Measurements from ENCODE around the gene CLTCL1. TPM values are rescaled to one million over a fixed set of nuclear protein-coding genes. Genes with fewer than 3 reads are reported as not detected.

CLTCL1 gene
- total RNA-seq, 1 experiment from 2014 or later, result 7.1 TPM

- intact Hi-C loops (cut with micrococcal nuclease), result no loop called here
- POLR2A ChIA-PET, result no interaction called here
- ATAC-seq (no peak), DNase-seq (ENCODE audit: low read depth, low spot score) (no peak)
- H3K9me2 ChIP-seq (ENCODE audit: insufficient read depth), result no peaks in the 10 kb centered on the region
- no peak overlapping the region for H3K9ac ChIP-seq (ENCODE audit: low read length)
- H4K20me1 ChIP-seq (ENCODE audit: insufficient read depth), result no peaks in the 10 kb centered on the region
- no peak overlapping the region for H3K4me3 ChIP-seq (replicated peaks in 1 of 2; ENCODE audit: low read depth in 1 of 2, low read length in 2 of 2)
- H3K4me1 ChIP-seq (ENCODE audit: control insufficient read depth in 1 of 2, insufficient read depth in 2 of 2, low read length in 2 of 2), result no peaks in the 10 kb centered on the region
- RAD21 ChIA-PET (ENCODE audit: low non-redundant PET in 1 of 2, low total read pairs in 2 of 2, uncharacterized antibody in 2 of 2, unreplicated experiment in 2 of 2), result no interaction called here
- CTCF ChIA-PET, result interaction anchor here (1.6 kb wide), 1 partner anchor 12 kb away, joined by 5 read pairs; the partner anchor contains the start of gene ESS2
- no TSS peak for BruUV-seq (replicated peaks)
- H3K27me3 ChIP-seq (ENCODE audit: insufficient read depth, low read length), result no peaks in the 10 kb centered on the region
- peaks cover 11 to 15% of the 10 kb centered on the region in 2 experiments; a peak in 3 of 4 replicates for H3K36me3 ChIP-seq (ENCODE audit: control insufficient read depth in 1 of 2, insufficient read depth in 2 of 2, low read length in 2 of 2)
- TF ChIP-seq POLR2AphosphoS5 (IDR thresholded peaks at IDR 0.05; ENCODE audit: low read depth, low read length) (no peak), EGR1 (IDR thresholded peaks at IDR 0.05; ENCODE audit: low read depth) (no peak), EZH2phosphoT487 (IDR thresholded peaks at IDR 0.05; ENCODE audit: borderline replicate concordance) (no peak), TCF7L2 (IDR thresholded peaks at IDR 0.05; ENCODE audit: borderline replicate concordance, extremely low read depth, insufficient read depth, insufficient read length) (no peak), ZFX (IDR thresholded peaks at IDR 0.05) (no peak), SP1 (IDR thresholded peaks at IDR 0.05; ENCODE audit: low read depth) (no peak), CBX3 (IDR thresholded peaks at IDR 0.05; ENCODE audit: low read depth) (no peak), POLR2A (IDR thresholded peaks at IDR 0.05; ENCODE audit: borderline replicate concordance, extremely low read depth, insufficient read depth, insufficient read length) (no peak), EZH2 (IDR thresholded peaks at IDR 0.05) (no peak), SIN3A (IDR thresholded peaks at IDR 0.05; ENCODE audit: low read depth) (no peak), SRF (IDR thresholded peaks at IDR 0.05; ENCODE audit: low read depth) (no peak), ZNF274 (IDR thresholded peaks at IDR 0.05; ENCODE audit: low read depth, low read length) (no peak)
- TF ChIP-seq, protein P1, sequence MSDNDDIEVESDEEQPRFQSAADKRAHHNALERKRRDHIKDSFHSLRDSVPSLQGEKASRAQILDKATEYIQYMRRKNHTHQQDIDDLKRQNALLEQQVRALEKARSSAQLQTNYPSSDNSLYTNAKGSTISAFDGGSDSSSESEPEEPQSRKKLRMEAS (IDR thresholded peaks at IDR 0.05), result no peak
- TF ChIP-seq, protein P2, sequence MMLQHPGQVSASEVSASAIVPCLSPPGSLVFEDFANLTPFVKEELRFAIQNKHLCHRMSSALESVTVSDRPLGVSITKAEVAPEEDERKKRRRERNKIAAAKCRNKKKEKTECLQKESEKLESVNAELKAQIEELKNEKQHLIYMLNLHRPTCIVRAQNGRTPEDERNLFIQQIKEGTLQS (IDR thresholded peaks at IDR 0.05), result no peak
- TF ChIP-seq, protein P3, sequence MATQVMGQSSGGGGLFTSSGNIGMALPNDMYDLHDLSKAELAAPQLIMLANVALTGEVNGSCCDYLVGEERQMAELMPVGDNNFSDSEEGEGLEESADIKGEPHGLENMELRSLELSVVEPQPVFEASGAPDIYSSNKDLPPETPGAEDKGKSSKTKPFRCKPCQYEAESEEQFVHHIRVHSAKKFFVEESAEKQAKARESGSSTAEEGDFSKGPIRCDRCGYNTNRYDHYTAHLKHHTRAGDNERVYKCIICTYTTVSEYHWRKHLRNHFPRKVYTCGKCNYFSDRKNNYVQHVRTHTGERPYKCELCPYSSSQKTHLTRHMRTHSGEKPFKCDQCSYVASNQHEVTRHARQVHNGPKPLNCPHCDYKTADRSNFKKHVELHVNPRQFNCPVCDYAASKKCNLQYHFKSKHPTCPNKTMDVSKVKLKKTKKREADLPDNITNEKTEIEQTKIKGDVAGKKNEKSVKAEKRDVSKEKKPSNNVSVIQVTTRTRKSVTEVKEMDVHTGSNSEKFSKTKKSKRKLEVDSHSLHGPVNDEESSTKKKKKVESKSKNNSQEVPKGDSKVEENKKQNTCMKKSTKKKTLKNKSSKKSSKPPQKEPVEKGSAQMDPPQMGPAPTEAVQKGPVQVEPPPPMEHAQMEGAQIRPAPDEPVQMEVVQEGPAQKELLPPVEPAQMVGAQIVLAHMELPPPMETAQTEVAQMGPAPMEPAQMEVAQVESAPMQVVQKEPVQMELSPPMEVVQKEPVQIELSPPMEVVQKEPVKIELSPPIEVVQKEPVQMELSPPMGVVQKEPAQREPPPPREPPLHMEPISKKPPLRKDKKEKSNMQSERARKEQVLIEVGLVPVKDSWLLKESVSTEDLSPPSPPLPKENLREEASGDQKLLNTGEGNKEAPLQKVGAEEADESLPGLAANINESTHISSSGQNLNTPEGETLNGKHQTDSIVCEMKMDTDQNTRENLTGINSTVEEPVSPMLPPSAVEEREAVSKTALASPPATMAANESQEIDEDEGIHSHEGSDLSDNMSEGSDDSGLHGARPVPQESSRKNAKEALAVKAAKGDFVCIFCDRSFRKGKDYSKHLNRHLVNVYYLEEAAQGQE (IDR thresholded peaks at IDR 0.05; ENCODE audit: low read depth), result no peak
- TF ChIP-seq, protein P4, sequence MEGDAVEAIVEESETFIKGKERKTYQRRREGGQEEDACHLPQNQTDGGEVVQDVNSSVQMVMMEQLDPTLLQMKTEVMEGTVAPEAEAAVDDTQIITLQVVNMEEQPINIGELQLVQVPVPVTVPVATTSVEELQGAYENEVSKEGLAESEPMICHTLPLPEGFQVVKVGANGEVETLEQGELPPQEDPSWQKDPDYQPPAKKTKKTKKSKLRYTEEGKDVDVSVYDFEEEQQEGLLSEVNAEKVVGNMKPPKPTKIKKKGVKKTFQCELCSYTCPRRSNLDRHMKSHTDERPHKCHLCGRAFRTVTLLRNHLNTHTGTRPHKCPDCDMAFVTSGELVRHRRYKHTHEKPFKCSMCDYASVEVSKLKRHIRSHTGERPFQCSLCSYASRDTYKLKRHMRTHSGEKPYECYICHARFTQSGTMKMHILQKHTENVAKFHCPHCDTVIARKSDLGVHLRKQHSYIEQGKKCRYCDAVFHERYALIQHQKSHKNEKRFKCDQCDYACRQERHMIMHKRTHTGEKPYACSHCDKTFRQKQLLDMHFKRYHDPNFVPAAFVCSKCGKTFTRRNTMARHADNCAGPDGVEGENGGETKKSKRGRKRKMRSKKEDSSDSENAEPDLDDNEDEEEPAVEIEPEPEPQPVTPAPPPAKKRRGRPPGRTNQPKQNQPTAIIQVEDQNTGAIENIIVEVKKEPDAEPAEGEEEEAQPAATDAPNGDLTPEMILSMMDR (IDR thresholded peaks at IDR 0.05 in 2 of 3, conservative IDR thresholded peaks at IDR 0.05 in 1 of 3; ENCODE audit: borderline replicate concordance in 1 of 3, insufficient read depth in 1 of 3, low read depth in 2 of 3, low read length in 2 of 3), result no peak
- no peak overlapping the region for H2AFZ ChIP-seq (ENCODE audit: low read depth, low read length, poor library complexity, severe bottlenecking)
- no peak overlapping the region for H3K27ac ChIP-seq (ENCODE audit: low read depth, low read length)
- no peaks in the 10 kb centered on the region for H3K79me2 ChIP-seq (ENCODE audit: insufficient read depth, low read length)
- no peaks in the 10 kb centered on the region for H3K9me3 ChIP-seq (ENCODE audit: control insufficient read depth in 1 of 2, insufficient read depth in 1 of 2, low read depth in 1 of 2, low read length in 2 of 2)
- no peak overlapping the region for H3K4me2 ChIP-seq (ENCODE audit: low read length)
These were observed 158.7 kb downstream of the CLTCL1 start for GRCh38 chr22:19132693-19133400.
